ENCODE results near the gene SLC44A2.

GRCh38 chr19:10603873-10604459 is 21.4 kb upstream of the SLC44A2 start:
- TF ChIP-seq CTCF (IDR thresholded peaks at IDR 0.05) (no peak), POLR2A (IDR thresholded peaks at IDR 0.05) (no peak)
